SH-SY5Y (cell line): ENCODE measurements around the gene IGSF8.

ENCODE experiments used
- GATA2 ChIP-seq: IDR thresholded peaks from 2 replicates; pipeline ENCODE4 v1.6.1; 2011; ENCODE audit warnings: mild to moderate bottlenecking, low read depth, low read length
- GATA3 ChIP-seq: IDR thresholded peaks from 2 replicates; pipeline ENCODE4 v1.6.1; 2011; ENCODE audit warnings: low read depth, mild to moderate bottlenecking, low read length, moderate library complexity

- TF ChIP-seq GATA2, result no peak
- TF ChIP-seq GATA3, result no peak
Observed at GRCh38 chr1:160095382-160096105, 2.9 kb downstream of the IGSF8 start.
